GM12875 (cell line): ENCODE measurements around the gene ARSB.

Experiments
- H3K4me3 ChIP-seq: one replicate; pipeline ENCODE4 v1.5.1; 2011; ENCODE audit warnings: low read depth, low read length, control low read depth
- TF ChIP-seq, protein P1 (sequence below): IDR thresholded peaks from 2 replicates; pipeline ENCODE4 v1.5.1; 2011; ENCODE audit warnings: low read depth, mild to moderate bottlenecking, control low read depth, inconsistent platforms, low read length, moderate library complexity, borderline replicate concordance; ENCODE audit not compliant: insufficient read depth

Gene ARSB

DNA sequence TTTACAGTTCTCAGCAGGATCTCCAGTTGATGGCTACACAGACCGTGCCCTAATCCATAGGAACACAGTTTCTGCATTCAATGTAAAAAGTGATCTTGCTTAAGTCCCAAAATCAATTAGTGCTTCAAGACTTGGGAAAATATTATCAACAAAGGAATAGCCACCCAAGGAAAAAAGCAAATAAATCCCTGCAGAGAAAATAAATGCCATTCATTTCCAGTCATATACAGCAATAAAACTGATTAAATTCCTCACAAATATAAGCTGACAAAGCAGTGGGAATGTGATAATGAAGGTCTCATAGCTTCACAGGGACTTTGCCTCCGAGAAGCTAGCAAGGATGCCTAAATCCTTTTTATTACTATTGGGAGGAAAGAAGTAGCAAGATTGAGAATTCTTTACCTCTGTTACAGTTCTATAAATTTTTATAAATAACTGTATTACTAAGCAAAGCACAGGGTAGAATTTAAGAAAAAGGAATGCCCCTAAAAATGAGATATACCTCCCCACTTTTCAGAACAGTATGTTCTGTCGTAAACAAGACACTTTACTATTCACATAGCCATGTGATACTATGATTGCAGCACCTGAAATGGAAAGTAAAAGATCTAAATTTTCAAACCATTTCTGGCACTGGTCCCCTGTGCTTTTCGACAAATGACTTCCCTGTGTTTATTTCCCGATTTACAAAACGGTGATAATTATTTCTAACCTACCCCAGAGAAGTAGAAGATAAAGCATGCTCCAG is 59.8 kb downstream of the ARSB start:
- no peak overlapping the region for H3K4me3 ChIP-seq

DNA sequence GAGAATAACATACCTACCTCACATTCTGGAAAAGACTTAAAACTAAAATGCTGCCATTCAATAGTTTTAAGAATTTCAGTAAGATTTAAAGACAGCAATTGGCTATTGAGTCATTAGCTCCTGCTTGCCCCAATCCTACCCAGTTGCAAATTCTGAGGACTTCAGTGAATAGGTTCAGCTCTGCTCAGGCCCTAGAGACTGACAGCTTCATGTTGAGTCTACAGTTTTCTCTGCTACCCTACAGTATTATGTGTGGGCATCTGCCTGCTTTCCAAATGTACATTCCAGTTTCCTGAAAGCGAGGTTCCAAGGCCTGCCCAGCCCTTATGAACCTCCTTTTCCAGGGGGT is 61.5 kb downstream of the ARSB start:
- TF ChIP-seq, protein P1, sequence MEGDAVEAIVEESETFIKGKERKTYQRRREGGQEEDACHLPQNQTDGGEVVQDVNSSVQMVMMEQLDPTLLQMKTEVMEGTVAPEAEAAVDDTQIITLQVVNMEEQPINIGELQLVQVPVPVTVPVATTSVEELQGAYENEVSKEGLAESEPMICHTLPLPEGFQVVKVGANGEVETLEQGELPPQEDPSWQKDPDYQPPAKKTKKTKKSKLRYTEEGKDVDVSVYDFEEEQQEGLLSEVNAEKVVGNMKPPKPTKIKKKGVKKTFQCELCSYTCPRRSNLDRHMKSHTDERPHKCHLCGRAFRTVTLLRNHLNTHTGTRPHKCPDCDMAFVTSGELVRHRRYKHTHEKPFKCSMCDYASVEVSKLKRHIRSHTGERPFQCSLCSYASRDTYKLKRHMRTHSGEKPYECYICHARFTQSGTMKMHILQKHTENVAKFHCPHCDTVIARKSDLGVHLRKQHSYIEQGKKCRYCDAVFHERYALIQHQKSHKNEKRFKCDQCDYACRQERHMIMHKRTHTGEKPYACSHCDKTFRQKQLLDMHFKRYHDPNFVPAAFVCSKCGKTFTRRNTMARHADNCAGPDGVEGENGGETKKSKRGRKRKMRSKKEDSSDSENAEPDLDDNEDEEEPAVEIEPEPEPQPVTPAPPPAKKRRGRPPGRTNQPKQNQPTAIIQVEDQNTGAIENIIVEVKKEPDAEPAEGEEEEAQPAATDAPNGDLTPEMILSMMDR = no peak
- no peak overlapping the region for H3K4me3 ChIP-seq

More for the DNA sequence above, 59.8 kb downstream of the ARSB start:
- TF ChIP-seq, protein P1 = no peak

DNA sequence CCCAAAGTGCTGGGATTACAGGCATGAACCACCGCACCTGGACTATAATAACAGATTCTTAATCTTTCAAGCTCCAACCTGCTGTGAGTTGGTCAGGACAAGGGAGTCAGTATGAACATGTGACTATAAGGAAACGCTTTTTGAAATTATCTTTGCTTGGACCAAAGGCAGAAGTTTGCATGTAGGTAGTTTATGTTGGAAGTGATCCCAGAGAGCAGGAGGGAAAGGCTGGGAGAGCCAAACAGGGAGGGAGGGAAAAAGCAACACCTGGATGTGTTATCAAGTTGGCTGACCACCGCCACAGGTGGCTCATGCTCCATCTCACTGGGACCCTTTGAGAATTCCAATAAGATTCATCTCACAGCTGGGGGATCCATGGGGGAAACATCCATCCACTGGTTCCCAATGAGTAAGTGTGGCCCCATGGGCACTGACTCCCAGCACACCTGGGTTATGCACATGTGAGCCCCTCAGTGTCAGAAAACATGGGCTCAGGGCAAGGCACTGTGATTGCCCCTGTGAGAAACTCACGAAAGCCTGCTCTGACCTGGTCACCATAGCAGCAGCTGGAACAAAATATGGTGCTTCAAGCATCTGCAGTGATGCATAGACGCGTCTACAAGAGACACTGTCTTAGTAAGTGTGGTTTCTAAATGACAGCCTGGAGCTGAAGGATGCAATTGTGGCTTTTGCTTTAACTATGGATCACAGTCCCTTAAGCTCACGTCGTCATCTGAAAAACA is 62.1 kb downstream of the ARSB start:
- H3K4me3 ChIP-seq = no peak overlapping the region
- TF ChIP-seq, protein P1 = no peak

DNA sequence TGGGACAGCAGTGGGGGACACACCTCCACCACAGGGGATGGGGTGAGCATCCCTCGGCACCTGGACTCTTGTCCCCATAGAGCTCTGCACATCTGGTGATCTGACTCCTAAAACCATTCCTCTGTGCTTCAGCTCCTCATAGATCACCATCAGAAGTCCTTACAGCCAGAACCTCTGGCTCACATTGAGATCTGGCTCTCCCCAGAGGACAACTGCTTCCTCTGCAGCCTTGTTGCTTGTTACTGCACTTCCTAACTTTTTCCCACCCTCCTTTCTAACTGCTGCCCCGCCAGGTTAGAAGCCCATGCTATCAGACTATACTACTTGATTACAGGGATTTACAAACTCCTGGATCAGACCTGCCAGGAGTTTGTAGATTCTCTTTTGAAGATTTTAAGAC is 64.5 kb downstream of the ARSB start:
- H3K4me3 ChIP-seq = no peak overlapping the region
- TF ChIP-seq, protein P1 = no peak

DNA sequence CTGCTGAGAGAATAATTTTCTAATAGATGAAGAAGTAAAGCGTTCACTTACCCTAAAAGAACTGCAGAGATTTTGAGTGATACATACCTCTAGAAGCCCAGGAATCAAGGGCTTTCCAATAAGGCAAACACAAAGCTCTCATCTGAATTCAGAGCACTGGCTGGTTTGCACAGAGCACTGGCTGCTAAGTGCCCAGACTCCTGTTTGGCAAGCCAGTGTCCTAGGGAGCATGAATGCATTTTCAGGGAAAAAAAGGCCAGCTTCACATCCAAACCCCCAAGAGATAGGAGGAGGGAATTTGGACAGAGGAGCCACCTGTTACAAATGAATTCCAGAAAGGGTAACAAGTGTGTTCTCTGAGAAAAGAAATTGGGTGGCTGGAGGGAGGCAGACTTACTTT is 65.3 kb downstream of the ARSB start:
- H3K4me3 ChIP-seq = no peak overlapping the region
- TF ChIP-seq, protein P1 = no peak

DNA sequence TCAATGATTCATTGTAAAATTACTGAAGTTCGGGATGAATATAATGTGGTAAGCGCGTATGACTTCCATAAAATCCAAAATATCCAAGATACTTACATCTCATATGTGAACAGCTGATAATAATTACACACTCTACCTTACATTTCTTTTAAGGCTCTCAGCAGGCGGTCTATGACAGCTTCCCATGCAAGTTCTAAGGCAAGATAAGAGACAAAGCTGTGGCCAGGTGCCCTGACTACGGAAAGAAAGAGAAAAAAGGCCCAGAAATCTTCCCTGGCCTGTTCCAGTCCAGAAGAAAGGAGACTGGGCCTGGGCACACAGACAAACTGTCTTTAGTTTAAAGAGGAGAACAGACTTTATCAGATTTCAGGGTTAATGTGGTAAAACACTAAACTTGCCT is 69.1 kb downstream of the ARSB start:
- TF ChIP-seq, protein P1 = no peak
- no peak overlapping the region for H3K4me3 ChIP-seq

DNA sequence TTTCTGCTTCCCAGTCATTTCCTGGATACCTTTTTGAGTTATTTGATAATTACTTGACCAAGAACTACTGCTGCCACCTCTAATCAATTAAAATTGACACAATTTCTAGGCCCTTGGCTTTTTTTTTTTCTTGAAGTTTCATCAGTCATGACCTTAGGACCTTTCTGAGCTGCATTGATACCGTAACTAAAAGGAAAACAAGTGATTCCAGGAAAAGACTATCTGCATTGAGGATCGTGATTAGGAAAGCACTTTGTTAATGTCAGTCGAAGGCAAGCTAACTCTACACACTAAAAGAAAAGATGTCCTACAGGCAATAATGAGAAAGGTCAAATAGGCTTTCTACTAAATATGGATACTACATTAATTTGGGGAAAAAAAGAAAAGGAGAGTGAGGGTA is 69.9 kb downstream of the ARSB start:
- no peak overlapping the region for H3K4me3 ChIP-seq
- TF ChIP-seq, protein P1 = no peak
